ENCODE measurements around the gene DLGAP1. TPM values are rescaled to one million over a fixed set of nuclear protein-coding genes. Genes with fewer than 3 reads are reported as not detected.

Gene DLGAP1
- total RNA-seq, 1 experiment from 2014 or later = 0.46 TPM

GRCh38 chr18:3511980-3512379 lies 943.1 kb downstream of the DLGAP1 start:
- peak; percentile 78 for DNase-seq (ENCODE audit: low read depth)

GRCh38 chr18:3510896-3511295 lies 944.2 kb downstream of the DLGAP1 start:
- DNase-seq (ENCODE audit: low read depth) = no peak

GRCh38 chr18:3510024-3510423 lies 945.1 kb downstream of the DLGAP1 start:
- DNase-seq (ENCODE audit: low read depth) = no peak

DNA sequence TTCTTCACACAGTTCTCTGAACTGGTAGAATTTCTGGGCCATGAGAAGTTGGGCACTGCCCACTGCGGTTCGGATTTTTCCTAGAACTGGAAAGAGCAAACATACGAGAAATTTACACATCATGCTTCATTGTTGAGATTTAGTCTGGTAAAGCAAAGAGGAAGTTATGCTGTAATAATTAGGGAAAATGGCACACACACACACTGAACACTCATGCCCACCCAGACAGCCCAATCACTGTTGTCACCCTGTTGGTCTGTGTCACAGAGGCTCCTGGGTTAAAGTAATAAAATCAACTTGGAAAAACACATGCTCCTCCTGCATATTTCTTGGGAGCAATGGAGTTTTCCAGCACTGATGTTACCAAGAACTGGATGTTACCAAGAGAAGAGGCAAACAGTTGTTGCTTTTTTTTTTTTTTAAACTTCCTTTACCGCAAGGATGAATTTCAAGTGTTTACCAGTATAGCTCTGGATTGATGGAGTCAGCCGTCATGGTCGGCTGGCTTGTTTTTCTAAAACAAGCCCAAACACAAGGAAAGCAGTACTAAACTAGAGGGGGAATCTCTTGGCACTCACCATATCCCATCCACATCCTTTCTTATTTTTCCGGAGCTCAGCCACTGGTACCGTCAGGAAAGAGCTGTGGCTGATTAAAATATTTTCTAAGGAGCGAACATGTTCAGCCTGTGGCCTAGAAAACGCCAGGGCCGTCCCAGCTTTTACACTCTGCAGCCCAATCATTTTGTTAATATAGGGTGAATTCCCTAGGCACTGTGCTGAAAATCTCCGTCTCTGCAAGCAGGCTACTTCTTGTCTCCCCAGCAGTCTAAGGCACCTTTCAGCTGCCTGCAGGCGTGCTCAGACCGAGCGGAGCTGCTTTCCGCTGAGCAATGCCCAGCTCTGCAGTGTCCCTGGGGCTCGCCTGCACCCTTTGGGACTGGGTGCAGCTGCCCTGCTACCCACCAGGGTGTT lies 946.2 kb downstream of the DLGAP1 start:
- DNase-seq (ENCODE audit: low read depth) = peak; percentile 85

DNA sequence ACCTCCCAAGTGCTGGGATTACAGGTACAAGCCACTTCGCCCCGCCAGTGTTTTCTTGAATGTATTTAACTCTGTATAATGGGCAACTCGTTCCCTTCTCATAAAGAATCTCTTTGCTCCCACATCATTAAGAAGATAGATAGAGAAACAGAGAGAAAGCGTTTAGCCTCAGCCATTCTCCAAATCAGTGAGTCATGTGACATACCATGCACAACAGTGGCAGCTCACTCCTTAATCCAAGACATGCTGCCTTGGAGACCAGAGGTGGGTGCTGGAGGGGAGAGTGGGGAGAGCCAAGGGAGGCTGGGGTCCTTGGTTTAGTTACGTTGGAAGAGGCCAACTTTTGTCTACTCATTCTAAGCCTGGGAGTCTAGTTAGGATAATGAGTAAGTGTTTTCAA lies 950.5 kb downstream of the DLGAP1 start:
- DNase-seq (ENCODE audit: low read depth) = no peak

GRCh38 chr18:3502650-3503049 lies 952.5 kb downstream of the DLGAP1 start:
- no peak for DNase-seq (ENCODE audit: low read depth)

DNA sequence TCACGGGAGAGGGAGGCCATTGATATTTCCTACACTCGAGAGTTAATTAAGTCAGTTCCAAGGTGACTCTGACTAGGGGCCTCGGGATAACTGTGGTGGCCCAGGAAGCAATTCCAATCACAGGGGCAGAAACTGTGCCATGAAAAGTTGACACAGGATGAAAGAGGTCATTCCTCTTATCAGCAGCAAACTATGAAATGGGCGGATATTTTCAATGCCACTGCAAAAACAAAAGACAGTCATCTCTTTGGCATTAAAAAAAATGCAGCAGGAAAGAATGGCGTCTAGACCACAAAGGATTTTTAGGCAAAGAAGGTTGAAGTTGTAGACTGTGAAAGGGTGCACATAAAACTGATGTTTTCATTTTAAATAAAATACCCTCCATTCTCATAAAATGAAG lies 955.1 kb downstream of the DLGAP1 start:
- no peak for DNase-seq (ENCODE audit: low read depth)

DNA sequence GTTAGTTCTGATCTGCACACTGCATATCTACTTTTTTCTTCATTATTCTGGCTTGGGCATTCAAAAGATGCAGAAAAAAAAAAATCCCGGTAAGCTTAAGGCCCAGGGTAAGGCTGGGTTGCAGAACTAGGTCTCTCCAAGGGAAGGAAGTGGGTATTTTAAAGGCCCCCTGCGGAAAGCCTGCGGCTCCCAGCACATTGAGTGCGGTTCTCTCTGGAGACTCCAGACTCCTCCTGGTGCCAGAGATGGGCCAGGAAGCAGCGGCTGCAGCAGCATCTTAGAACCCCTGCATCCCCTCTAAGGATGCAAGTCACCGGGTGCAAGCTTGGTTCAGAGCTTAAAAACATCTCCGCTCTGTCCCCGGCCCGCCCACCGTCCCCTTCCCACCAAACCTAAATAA lies 955.6 kb downstream of the DLGAP1 start:
- DNase-seq (ENCODE audit: low read depth) = no peak

GRCh38 chr18:3498698-3499471 lies 956.2 kb downstream of the DLGAP1 start:
- DNase-seq (ENCODE audit: low read depth) = no peak

DNA sequence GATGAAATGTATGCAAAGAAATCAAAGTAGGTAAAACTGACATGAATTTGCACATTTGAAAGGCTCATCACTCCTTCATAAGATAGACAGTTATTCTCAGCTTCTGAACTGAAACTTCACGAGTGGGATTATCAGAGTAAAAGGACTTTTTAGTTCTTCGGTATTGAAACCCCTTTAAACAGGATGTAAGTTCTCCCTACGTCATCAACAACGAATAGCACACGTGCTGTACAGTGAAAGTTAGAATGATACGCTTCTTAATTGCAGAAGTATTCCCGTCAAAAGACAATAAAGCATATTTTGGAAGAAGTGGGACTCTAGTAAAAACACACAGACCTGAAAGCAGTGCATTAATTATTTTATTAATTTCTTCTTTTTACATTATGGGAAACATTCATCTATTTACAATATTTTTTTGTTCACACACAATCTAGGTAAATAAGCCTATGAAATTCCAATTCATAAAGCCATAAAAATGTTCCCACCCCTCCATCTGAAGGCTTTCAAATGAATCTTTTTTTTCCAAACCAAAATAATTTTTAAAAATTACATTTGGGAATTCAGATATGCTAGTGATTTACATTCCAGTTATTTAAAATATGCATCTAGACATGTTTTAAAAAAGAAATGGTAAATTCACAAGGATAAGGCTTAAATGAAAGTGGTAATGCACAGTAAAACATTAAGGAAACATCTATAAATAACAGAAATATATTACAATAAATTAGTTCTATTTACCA lies 959.2 kb downstream of the DLGAP1 start:
- DNase-seq (ENCODE audit: low read depth) = no peak

- no peak for DNase-seq (ENCODE audit: low read depth)
Measured at GRCh38 chr18:3494569-3494968, 960.5 kb downstream of the DLGAP1 start.

GRCh38 chr18:3494245-3494526 lies 960.9 kb downstream of the DLGAP1 start:
- no peak for DNase-seq (ENCODE audit: low read depth)

GRCh38 chr18:3493501-3494244 lies 961.4 kb downstream of the DLGAP1 start:
- no peak for DNase-seq (ENCODE audit: low read depth)

GRCh38 chr18:3492721-3493120 lies 962.4 kb downstream of the DLGAP1 start:
- DNase-seq (ENCODE audit: low read depth) = no peak

- no peak for DNase-seq (ENCODE audit: low read depth)
Measured at GRCh38 chr18:3491981-3492555, 963.0 kb downstream of the DLGAP1 start.

DNA sequence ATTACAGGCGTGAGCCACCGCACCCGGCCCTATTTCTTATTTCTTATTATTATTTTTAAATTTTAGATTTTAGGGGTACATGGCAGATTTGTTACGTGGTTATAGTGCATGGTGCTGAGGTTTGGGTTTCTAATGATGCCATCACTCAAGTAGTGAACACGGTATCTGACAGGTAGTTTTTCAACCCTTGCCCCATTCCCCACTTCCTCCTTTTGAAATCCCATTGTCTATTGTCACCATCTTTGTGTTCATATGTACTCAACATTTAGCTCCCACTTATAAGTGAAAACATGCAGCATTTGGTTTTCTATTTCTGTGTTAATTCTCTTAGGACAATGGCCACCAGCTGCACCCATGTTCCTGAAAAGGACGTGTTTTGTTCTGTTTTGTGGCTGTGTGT lies 965.6 kb downstream of the DLGAP1 start:
- DNase-seq (ENCODE audit: low read depth) = no peak

GRCh38 chr18:3486512-3486911 lies 968.6 kb downstream of the DLGAP1 start:
- no peak for DNase-seq (ENCODE audit: low read depth)

GRCh38 chr18:3485153-3486149 lies 969.7 kb downstream of the DLGAP1 start:
- no peak for DNase-seq (ENCODE audit: low read depth)

- DNase-seq (ENCODE audit: low read depth) = no peak
Measured at GRCh38 chr18:3482258-3482657, 972.8 kb downstream of the DLGAP1 start.

DNA sequence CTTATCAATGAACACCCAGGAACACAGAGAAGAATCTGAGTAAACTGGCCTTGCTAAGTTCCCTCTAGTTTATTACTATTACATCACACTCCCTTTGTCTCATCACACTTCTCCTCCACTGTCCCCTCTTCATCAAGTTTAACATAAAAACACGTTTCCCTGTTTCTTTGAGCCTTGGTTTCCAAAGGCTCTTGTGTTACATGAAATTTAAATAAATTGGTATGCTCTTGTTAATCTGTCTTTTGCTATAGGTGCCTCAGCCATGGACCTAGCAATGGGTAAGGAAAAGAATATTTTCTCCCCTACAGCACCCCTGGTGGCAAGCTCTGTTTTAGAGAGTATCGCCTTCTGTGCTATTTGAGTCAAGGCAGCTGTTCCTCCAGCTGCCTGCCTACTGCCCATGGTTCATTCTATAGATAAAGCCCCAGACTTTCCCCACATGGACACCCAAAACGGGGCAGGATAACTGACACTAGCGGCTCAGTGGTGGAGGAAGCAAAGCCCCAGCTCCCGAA lies 973.4 kb downstream of the DLGAP1 start:
- peak; percentile 54 for DNase-seq (ENCODE audit: low read depth)

All from LHCN-M2 (cell line).